ENCODE results near the gene KLHL13. TPM values are rescaled to one million over a fixed set of nuclear protein-coding genes. Genes with fewer than 3 reads are reported as not detected.
"Not testable (repeated sequence)": the region's sequence is repeated elsewhere in the genome, so short reads cannot be mapped to it uniquely, and the experiment has no call there.

Gene KLHL13
- total RNA-seq, 3 donors from 2014 or later, result 1.6 to 21.3 (median 20.2) TPM

DNA sequence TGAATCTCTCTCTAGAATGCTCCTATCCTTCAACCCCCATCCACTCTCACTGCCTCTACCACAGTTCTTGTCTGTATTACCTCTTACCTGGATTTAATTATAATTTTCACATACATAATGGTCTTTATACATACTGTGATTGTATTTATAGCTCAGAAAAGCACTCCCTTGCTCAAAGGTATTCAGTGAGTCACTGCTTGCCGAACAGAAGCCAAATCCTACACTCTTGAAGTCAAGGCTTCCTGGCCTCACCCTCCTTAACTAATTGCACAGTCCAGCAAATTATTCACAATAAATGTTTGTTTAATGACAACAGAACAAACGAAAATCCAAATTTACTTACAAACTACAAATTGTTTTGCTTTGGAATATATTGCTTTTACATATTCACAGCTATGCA is 159.5 kb downstream of the KLHL13 start:
- DNase-seq (ENCODE audit: low spot score in 2 of 2), result no peak
- Histone ChIP-seq H3K4me1 (no peaks in the 10 kb centered on the region), H3K27me3 (no peaks in the 10 kb centered on the region), H3K27ac (no peak overlapping the region), H3K36me3 (no peaks in the 10 kb centered on the region), H3K9me3 (no peaks in the 10 kb centered on the region), H3K4me3 (no peak overlapping the region)
- intact Hi-C loops (cut with DNase I; ENCODE audit: low total_unique reads), result no loop called here
- TF ChIP-seq POLR2AphosphoS5 (IDR thresholded peaks at IDR 0.05) (no peak), POLR2A (IDR thresholded peaks at IDR 0.05) (no peak)
- TF ChIP-seq, protein P1, sequence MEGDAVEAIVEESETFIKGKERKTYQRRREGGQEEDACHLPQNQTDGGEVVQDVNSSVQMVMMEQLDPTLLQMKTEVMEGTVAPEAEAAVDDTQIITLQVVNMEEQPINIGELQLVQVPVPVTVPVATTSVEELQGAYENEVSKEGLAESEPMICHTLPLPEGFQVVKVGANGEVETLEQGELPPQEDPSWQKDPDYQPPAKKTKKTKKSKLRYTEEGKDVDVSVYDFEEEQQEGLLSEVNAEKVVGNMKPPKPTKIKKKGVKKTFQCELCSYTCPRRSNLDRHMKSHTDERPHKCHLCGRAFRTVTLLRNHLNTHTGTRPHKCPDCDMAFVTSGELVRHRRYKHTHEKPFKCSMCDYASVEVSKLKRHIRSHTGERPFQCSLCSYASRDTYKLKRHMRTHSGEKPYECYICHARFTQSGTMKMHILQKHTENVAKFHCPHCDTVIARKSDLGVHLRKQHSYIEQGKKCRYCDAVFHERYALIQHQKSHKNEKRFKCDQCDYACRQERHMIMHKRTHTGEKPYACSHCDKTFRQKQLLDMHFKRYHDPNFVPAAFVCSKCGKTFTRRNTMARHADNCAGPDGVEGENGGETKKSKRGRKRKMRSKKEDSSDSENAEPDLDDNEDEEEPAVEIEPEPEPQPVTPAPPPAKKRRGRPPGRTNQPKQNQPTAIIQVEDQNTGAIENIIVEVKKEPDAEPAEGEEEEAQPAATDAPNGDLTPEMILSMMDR (IDR thresholded peaks at IDR 0.05), result no peak

DNA sequence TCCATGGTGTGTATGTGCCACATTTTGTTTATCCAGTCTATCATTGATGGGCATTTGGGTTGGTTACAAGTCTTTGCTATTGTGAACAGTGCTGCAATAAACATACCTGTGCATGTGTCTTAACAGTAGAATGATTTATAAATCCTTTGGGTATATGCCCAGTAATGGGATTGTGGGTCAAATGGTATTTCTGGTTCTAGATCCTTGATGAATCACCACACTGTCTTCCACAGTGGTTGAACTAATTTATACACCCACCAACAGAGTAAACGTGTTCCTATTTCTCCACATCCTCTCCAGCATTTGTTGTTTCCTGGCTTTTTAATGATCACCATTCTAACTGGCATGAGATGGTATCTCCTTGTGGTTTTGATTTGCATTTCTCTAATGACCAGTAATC is 177.3 kb downstream of the KLHL13 start:
- H3K36me3 ChIP-seq; H3K27ac ChIP-seq; H3K4me3 ChIP-seq; H3K4me1 ChIP-seq; intact Hi-C loops (cut with DNase I; ENCODE audit: low total_unique reads); H3K27me3 ChIP-seq; H3K9me3 ChIP-seq; DNase-seq (ENCODE audit: low spot score in 2 of 2): not testable (repeated sequence)

DNA sequence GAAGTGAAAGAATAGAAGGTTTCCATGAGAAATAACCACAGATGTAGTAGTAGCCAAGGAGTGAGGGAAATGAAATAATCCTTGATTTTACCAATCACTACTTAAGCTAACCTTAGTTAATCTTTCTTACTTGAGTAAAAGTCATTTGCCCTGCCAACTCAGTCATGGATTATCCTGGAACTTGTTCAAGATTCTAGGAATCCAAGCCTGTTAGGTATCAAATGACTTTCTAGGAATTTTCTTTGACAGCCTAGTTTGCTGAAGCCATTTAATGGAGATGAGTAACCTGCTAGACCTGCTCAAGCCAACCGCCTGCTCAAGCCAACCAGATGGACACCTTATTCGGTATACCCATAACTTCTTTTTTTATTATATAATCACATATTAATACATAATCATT is 180.5 kb downstream of the KLHL13 start:
- intact Hi-C loops (cut with DNase I; ENCODE audit: low total_unique reads), result no loop called here
- no peak overlapping the region for H3K4me3 ChIP-seq
- H3K27me3 ChIP-seq, result no peaks in the 10 kb centered on the region
- H3K36me3 ChIP-seq, result no peaks in the 10 kb centered on the region
- H3K9me3 ChIP-seq, result peaks cover 0 to 6% of the 10 kb centered on the region in 2 donors
- no peak overlapping the region for H3K27ac ChIP-seq
- TF ChIP-seq POLR2AphosphoS5 (IDR thresholded peaks at IDR 0.05), result no peak
- TF ChIP-seq POLR2A (IDR thresholded peaks at IDR 0.05), result no peak
- TF ChIP-seq, protein P1 (IDR thresholded peaks at IDR 0.05), result no peak
- no peak for DNase-seq (ENCODE audit: low spot score in 2 of 2)
- no peaks in the 10 kb centered on the region for H3K4me1 ChIP-seq

DNA sequence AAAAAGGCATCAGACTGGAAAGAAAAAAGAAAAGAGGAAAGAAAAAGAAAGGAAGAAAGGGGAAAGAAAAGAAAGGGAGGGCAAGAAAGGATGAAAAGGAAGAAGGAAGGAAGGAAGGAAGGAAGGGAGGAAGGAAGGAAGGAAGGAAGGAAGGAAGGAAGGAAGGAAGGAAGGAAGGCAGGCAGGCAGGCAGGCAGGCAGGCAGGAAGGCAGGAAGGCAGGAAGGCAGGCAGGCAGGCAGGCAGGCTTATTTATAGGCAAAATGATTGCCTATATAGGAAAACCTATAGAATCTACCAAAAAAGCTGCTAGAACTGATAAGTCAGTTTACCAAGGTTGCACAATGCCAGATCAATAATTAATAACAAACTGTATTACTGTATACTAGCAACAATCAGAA is 186.5 kb downstream of the KLHL13 start:
- H3K36me3 ChIP-seq; H3K27me3 ChIP-seq; intact Hi-C loops (cut with DNase I; ENCODE audit: low total_unique reads); H3K27ac ChIP-seq; H3K4me3 ChIP-seq; DNase-seq (ENCODE audit: low spot score in 2 of 2); H3K4me1 ChIP-seq; H3K9me3 ChIP-seq: not testable (repeated sequence)

DNA sequence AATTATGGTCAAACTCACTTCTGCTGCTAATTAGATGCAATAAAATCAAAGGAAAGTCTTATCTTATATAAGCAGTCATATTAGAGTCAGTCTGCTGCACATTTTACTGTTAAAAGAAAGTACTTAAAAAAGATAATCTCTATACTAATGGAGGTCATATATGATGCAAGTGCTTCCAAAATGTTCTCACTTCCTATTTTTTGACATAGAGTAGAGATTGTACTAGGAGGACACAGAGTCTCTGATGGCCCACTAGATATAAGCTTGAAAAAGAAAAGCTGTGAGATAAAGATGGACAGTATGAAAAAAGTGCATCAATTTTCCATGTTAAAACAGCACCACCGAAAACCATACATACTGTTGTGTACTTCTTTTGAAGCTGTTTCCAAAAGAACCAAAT is 196.9 kb downstream of the KLHL13 start:
- TF ChIP-seq, protein P1 (IDR thresholded peaks at IDR 0.05), result no peak
- no peak for TF ChIP-seq POLR2A (IDR thresholded peaks at IDR 0.05)
- Histone ChIP-seq H3K27me3 (no peaks in the 10 kb centered on the region), H3K4me3 (no peak overlapping the region), H3K27ac (no peak overlapping the region), H3K9me3 (no peaks in the 10 kb centered on the region), H3K36me3 (no peaks in the 10 kb centered on the region), H3K4me1 (no peaks in the 10 kb centered on the region)
- no peak for DNase-seq (ENCODE audit: low spot score in 2 of 2)
- intact Hi-C loops (cut with DNase I; ENCODE audit: low total_unique reads), result no loop called here

DNA sequence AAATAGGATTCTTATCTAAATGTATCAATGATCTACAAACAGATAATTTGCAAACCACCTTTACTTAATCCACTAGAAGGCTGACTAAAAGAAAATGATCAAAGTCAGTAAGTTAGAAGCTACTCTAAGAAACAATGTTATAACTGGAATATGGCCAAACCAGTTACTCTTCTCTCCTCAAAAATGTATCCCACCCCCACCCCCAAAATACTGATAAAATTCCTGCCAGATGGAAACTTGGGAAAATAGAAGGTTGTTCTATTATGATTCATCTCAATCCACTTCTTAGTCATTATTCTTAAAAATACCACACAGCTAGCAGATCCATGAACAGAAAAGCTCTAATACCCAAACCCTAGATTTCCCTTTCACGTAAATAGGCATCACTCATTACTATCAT is 206.4 kb downstream of the KLHL13 start:
- intact Hi-C loops (cut with DNase I; ENCODE audit: low total_unique reads), result no loop called here
- no peak for DNase-seq (ENCODE audit: low spot score in 2 of 2)
- TF ChIP-seq, protein P1 (IDR thresholded peaks at IDR 0.05), result no peak
- TF ChIP-seq POLR2AphosphoS5 (IDR thresholded peaks at IDR 0.05) (no peak), POLR2A (IDR thresholded peaks at IDR 0.05) (no peak)
- Histone ChIP-seq H3K9me3 (no peaks in the 10 kb centered on the region), H3K4me3 (no peak overlapping the region), H3K36me3 (no peaks in the 10 kb centered on the region), H3K27ac (no peak overlapping the region), H3K4me1 (no peaks in the 10 kb centered on the region), H3K27me3 (no peaks in the 10 kb centered on the region)

Data from breast epithelium (tissue), 4 donors.